Measurements from ENCODE around the gene LTBP2.

The LTBP2 gene

GRCh38 chr14:74526854-74527585, 85.0 kb downstream of the LTBP2 start:
- DNase-seq (ENCODE audit: low spot score), result no peak

- DNase-seq (ENCODE audit: low spot score), result no peak
These were observed 86.6 kb downstream of the LTBP2 start for GRCh38 chr14:74525361-74525851.

GRCh38 chr14:74524812-74525135, 87.3 kb downstream of the LTBP2 start:
- DNase-seq (ENCODE audit: low spot score), result no peak

GRCh38 chr14:74524076-74524811, 87.8 kb downstream of the LTBP2 start:
- DNase-seq (ENCODE audit: low spot score), result no peak

GRCh38 chr14:74522740-74523139, 89.3 kb downstream of the LTBP2 start:
- DNase-seq (ENCODE audit: low spot score), result no peak

GRCh38 chr14:74521756-74522155, 90.3 kb downstream of the LTBP2 start:
- no peak for DNase-seq (ENCODE audit: low spot score)

GRCh38 chr14:74519316-74520074, 92.5 kb downstream of the LTBP2 start:
- DNase-seq (ENCODE audit: low spot score), result no peak

- DNase-seq (ENCODE audit: low spot score), result no peak
These were observed 93.8 kb downstream of the LTBP2 start for GRCh38 chr14:74518221-74518620.

- no peak for DNase-seq (ENCODE audit: low spot score)
These were observed 94.3 kb downstream of the LTBP2 start for GRCh38 chr14:74517731-74518130.

GRCh38 chr14:74516451-74517160, 95.4 kb downstream of the LTBP2 start:
- no peak for DNase-seq (ENCODE audit: low spot score)

GRCh38 chr14:74515891-74516412, 96.1 kb downstream of the LTBP2 start:
- no peak for DNase-seq (ENCODE audit: low spot score)

GRCh38 chr14:74514471-74514941, 97.5 kb downstream of the LTBP2 start:
- no peak for DNase-seq (ENCODE audit: low spot score)

- no peak for DNase-seq (ENCODE audit: low spot score)
These were observed 99.8 kb downstream of the LTBP2 start for GRCh38 chr14:74511966-74512830.

- no peak for DNase-seq (ENCODE audit: low spot score)
These were observed 101.1 kb downstream of the LTBP2 start for GRCh38 chr14:74510959-74511409.

- DNase-seq (ENCODE audit: low spot score), result no peak
These were observed 101.7 kb downstream of the LTBP2 start for GRCh38 chr14:74510223-74510931.

- DNase-seq (ENCODE audit: low spot score), result no peak
These were observed 102.3 kb downstream of the LTBP2 start for GRCh38 chr14:74509587-74510222.

GRCh38 chr14:74508844-74509428, 103.1 kb downstream of the LTBP2 start:
- DNase-seq (ENCODE audit: low spot score), result no peak

- DNase-seq (ENCODE audit: low spot score), result no peak
These were observed 103.7 kb downstream of the LTBP2 start for GRCh38 chr14:74508292-74508731.

GRCh38 chr14:74507840-74508239, 104.2 kb downstream of the LTBP2 start:
- DNase-seq (ENCODE audit: low spot score), result no peak

Data from putamen (tissue), 1 donor.